Measurements from ENCODE around the gene KCNC1. TPM values are rescaled to one million over a fixed set of nuclear protein-coding genes. Genes with fewer than 3 reads are reported as not detected.

Gene KCNC1
- polyA plus RNA-seq, 1 experiment: not detected

DNA sequence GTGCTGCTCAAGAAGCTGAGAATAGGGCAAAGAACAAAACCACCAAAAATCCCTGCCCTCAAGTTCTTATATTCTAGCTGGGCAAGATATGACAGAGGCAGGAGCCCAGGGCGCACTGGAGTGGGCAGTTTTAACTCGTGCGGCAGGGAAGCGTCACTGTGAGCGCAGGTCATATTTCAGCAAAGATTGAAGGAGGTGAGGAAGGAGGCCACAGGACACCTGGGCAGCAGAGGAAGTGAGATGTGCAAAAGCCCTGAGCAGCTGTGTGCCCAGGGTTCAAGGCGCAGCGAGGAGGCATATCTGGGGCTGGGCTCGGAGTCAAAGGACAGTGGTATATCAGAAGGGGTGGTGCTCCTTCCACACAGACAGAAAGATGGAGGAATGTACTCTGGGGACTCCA, 13.5 kb downstream of the KCNC1 start:
- TF ChIP-seq, protein P1, sequence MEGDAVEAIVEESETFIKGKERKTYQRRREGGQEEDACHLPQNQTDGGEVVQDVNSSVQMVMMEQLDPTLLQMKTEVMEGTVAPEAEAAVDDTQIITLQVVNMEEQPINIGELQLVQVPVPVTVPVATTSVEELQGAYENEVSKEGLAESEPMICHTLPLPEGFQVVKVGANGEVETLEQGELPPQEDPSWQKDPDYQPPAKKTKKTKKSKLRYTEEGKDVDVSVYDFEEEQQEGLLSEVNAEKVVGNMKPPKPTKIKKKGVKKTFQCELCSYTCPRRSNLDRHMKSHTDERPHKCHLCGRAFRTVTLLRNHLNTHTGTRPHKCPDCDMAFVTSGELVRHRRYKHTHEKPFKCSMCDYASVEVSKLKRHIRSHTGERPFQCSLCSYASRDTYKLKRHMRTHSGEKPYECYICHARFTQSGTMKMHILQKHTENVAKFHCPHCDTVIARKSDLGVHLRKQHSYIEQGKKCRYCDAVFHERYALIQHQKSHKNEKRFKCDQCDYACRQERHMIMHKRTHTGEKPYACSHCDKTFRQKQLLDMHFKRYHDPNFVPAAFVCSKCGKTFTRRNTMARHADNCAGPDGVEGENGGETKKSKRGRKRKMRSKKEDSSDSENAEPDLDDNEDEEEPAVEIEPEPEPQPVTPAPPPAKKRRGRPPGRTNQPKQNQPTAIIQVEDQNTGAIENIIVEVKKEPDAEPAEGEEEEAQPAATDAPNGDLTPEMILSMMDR (IDR thresholded peaks at IDR 0.05; ENCODE audit: insufficient read depth, low read depth, low read length): no peak
- peaks cover 1% of the 10 kb centered on the region; the same call in 1 of the 2 replicates for H3K27me3 ChIP-seq (ENCODE audit: control insufficient read depth, insufficient read depth, low read length)
- no peak for DNase-seq (ENCODE audit: low read depth)
- H3K4me3 ChIP-seq (ENCODE audit: low read depth, low read length): no peak overlapping the region
- H3K36me3 ChIP-seq (ENCODE audit: control insufficient read depth, insufficient read depth, low read length): no peaks in the 10 kb centered on the region
- ChIA-PET POLR2A (no interaction called here), CTCF (interaction anchor here (1.8 to 21.3 kb wide), 4 partner anchors 10 to 231 kb away, joined by 6 to 533 read pairs (median 18); no protein-coding TSS in a partner anchor)

DNA sequence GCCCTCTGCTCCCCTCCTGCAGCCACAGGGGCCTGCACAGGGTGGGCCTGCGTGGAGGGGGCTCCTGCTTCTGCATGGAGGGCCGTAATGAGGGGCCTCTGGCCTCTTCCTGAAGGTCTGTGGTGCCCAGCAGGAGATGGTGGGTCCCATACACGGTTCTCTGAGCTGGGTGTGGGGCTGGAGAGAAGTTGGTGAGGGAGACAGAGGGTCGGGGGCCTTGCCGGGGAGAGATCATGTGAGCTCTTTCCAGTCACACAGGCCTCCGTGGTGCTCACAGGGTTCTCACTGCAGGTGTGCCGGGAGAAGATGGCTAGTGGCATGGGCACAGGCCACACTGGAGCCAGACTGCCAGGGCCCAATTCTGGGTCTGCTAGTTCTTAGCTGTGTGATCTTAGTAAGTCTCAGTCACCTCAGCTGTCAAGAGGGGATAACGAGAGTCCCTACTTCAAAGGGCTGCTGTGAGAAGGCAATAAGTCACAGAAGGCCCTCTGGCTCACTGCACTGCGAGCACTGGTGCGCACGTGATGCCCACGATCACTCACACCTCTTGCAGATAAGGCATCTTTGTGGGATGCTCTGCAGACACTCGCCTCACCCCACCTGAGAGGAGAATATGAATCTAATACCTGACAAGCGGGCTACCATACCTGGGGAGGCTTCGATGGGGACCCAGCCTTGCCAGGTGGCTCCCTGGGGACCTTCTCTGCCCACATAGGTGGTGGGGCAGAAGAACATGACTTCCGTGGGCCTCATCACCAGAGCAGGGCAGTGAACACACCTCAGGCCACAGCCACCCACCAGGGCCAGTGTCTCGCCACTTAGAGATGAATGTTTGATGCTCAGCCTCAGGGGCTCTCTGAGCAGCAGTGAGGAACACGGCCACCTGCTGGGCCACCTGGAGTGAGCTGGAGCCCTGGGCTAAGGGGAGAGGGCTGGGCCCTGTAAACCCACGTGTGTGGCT, 14.5 kb downstream of the KCNC1 start:
- H3K36me3 ChIP-seq (ENCODE audit: control insufficient read depth, insufficient read depth, low read length): no peaks in the 10 kb centered on the region
- CTCF ChIA-PET: interaction anchor here (1.8 to 21.3 kb wide), 3 partner anchors 9 to 230 kb away, joined by 6 to 533 read pairs (median 17); no protein-coding TSS in a partner anchor
- no peak for DNase-seq (ENCODE audit: low read depth)
- TF ChIP-seq, protein P1 (IDR thresholded peaks at IDR 0.05; ENCODE audit: insufficient read depth, low read depth, low read length): no peak
- POLR2A ChIA-PET: no interaction called here
- H3K4me3 ChIP-seq (ENCODE audit: low read depth, low read length): no peak overlapping the region
- peaks cover 1% of the 10 kb centered on the region; the same call in 1 of the 2 replicates for H3K27me3 ChIP-seq (ENCODE audit: control insufficient read depth, insufficient read depth, low read length)

DNA sequence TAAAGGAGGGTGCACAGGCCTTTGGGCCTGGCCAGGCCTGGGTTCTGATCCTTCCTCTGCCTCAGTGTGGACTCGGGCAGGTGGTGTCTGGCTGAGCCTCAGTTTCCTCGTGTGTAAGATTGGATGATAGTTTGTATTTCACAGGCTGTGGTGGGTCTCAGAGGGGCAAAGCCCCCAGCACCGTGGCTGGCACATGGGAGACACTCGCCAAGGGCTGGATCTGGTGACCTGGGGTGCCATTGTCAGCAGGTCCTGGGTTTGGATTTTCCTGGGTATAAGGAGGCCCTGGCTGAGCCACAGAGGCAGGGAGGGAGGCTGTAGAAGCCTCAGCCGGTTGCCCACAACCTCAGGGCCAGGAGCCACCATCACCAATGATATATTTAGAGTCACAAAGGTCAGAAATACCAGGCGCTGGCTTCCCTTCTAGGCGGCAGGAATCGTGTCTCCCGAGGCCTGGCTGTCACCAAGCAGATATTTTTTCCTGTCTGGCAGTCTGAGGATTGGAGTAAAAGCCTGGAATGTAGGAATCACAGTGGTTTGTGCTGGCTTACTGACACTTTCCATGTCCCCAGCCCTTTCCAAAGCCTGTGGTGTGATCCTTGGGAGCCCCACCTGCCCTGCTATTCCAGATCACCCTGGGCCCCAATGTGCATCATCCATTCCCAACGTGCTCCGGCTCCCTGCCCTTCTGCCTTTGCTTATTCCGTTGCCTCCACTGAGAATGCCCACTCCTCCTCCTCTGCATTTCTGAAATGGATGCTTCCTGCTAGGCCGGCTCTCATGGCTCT, 15.6 kb downstream of the KCNC1 start:
- ChIA-PET CTCF (interaction anchor here (3.3 to 21.3 kb wide), 2 partner anchors 11 to 229 kb away, joined by 17 to 533 read pairs; no protein-coding TSS in a partner anchor), POLR2A (no interaction called here)
- Histone ChIP-seq H3K36me3 (ENCODE audit: control insufficient read depth, insufficient read depth, low read length) (no peaks in the 10 kb centered on the region), H3K27me3 (ENCODE audit: control insufficient read depth, insufficient read depth, low read length) (peaks cover 1% of the 10 kb centered on the region; the same call in 1 of the 2 replicates), H3K4me3 (ENCODE audit: low read depth, low read length) (no peak overlapping the region)
- TF ChIP-seq, protein P1 (IDR thresholded peaks at IDR 0.05; ENCODE audit: insufficient read depth, low read depth, low read length): no peak
- no peak for DNase-seq (ENCODE audit: low read depth)

DNA sequence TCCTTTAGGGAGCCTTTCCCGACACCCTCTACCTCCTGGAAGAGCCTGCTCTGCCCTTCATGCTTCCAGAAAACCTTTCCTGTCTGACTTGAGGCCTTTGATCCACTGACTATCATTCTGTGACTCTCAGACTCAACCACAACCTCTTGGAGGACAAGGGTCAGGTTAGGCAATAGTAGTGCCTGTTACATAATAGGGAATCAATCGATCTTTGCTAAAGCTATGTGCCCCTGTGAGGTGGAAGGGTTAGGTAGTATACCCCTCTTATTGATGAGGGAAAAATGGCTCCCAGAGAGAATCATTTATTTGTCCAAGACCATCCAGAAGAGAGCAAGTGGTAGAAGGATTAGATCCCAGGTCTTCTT, 16.2 kb downstream of the KCNC1 start:
- no peak for DNase-seq (ENCODE audit: low read depth)
- ChIA-PET POLR2A (no interaction called here), CTCF (interaction anchor here (1.3 to 1.6 kb wide), 2 partner anchors 19 to 240 kb away, joined by 3 to 5 read pairs; no protein-coding TSS in a partner anchor)
- peaks cover 1% of the 10 kb centered on the region; the same call in 1 of the 2 replicates for H3K27me3 ChIP-seq (ENCODE audit: control insufficient read depth, insufficient read depth, low read length)
- H3K4me3 ChIP-seq (ENCODE audit: low read depth, low read length): no peak overlapping the region
- TF ChIP-seq, protein P1 (IDR thresholded peaks at IDR 0.05; ENCODE audit: insufficient read depth, low read depth, low read length): no peak
- H3K36me3 ChIP-seq (ENCODE audit: control insufficient read depth, insufficient read depth, low read length): no peaks in the 10 kb centered on the region
